Activated CD8-positive, alpha-beta T cell treated with anti-CD3 and anti-CD28 coated beads for 36 hours (primary cell): ENCODE results near the gene TYK2. TPM values are rescaled to one million over a fixed set of nuclear protein-coding genes. Genes with fewer than 3 reads are reported as not detected.

Source experiments
- ATAC-seq: fragments of 200-7000 bp; cut with Tn5 transposase; one replicate; pipeline ENCODE4 v1.10.0; 2021; ENCODE audit warnings: mild to moderate bottlenecking, moderate library complexity
- CTCF ChIA-PET: fragments of 350-600 bp; sonication (Branson Sonifier 250); formaldehyde crosslinking; loops from one replicate; lab custom pipeline; 2021; ENCODE audit warnings: antibody characterized with exemption; lab: Charles Lee
- POLR2A ChIA-PET: fragments of 350-600 bp; sonication (Branson Sonifier 250); formaldehyde crosslinking; loops from one replicate; lab custom pipeline; 2021; ENCODE audit warnings: antibody characterized with exemption; lab: Charles Lee
- DNase-seq: peaks from one replicate; pipeline ENCODE4 v3.0.0-alpha.2; 2020
- H3K27ac Mint-ChIP-seq: one replicate; pipeline ENCODE4 v1.8.0; 2021; ENCODE audit warnings: mild to moderate bottlenecking, mixed read lengths
- H3K27me3 Mint-ChIP-seq: one replicate; pipeline ENCODE4 v1.8.0; 2021; ENCODE audit warnings: mixed read lengths
- H3K36me3 Mint-ChIP-seq: one replicate; pipeline ENCODE4 v1.8.0; 2021; ENCODE audit warnings: low read depth, mixed read lengths
- H3K4me1 Mint-ChIP-seq: one replicate; pipeline ENCODE4 v1.8.0; 2021; ENCODE audit warnings: low read depth, mixed read lengths
- H3K4me3 Mint-ChIP-seq: one replicate; pipeline ENCODE4 v1.8.0; 2021; ENCODE audit warnings: mild to moderate bottlenecking, moderate library complexity, mixed read lengths
- H3K9me3 Mint-ChIP-seq: one replicate; pipeline ENCODE4 v1.8.0; 2021; ENCODE audit warnings: mixed read lengths
- intact Hi-C: fragments of 100-400 bp; cut with micrococcal nuclease; formaldehyde crosslinking; loops from one replicate; pipeline ENCODE4 v1.10.0; 2022
- total RNA-seq, 2 experiments: library from RNA; stranded (reverse); gene quantifications; one replicate each; pipeline ENCODE4 v1.2.3, GENCODE V29; 2021
- TF ChIP-seq, protein P1 (sequence below): fragments of 200-600 bp; IDR thresholded peaks from one replicate; pipeline ENCODE4 v1.8.0; 2022; ENCODE audit warnings: antibody characterized with exemption, mild to moderate bottlenecking

Gene TYK2
- total RNA-seq, 2 experiments from 2014 or later = 143 TPM

- Mint-ChIP-seq H3K4me1 (peaks cover 11% of the 10 kb centered on the region), H3K27ac (no peak overlapping the region), H3K36me3 (peaks cover 27% of the 10 kb centered on the region), H3K27me3 (no peaks in the 10 kb centered on the region), H3K9me3 (no peaks in the 10 kb centered on the region), H3K4me3 (no peak overlapping the region)
- CTCF ChIA-PET = interaction anchor here (0.6 to 17.3 kb wide), 15 partner anchors 8 to 461 kb away, joined by 3 to 286 read pairs (median 4); partner anchors contain the start of genes DNM2, ICAM1 and TYK2
- TF ChIP-seq, protein P1, sequence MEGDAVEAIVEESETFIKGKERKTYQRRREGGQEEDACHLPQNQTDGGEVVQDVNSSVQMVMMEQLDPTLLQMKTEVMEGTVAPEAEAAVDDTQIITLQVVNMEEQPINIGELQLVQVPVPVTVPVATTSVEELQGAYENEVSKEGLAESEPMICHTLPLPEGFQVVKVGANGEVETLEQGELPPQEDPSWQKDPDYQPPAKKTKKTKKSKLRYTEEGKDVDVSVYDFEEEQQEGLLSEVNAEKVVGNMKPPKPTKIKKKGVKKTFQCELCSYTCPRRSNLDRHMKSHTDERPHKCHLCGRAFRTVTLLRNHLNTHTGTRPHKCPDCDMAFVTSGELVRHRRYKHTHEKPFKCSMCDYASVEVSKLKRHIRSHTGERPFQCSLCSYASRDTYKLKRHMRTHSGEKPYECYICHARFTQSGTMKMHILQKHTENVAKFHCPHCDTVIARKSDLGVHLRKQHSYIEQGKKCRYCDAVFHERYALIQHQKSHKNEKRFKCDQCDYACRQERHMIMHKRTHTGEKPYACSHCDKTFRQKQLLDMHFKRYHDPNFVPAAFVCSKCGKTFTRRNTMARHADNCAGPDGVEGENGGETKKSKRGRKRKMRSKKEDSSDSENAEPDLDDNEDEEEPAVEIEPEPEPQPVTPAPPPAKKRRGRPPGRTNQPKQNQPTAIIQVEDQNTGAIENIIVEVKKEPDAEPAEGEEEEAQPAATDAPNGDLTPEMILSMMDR = no peak
- POLR2A ChIA-PET = interaction anchor here (0.8 to 2.0 kb wide), 3 partner anchors 9 to 131 kb away, joined by 3 to 6 read pairs (median 3); no protein-coding TSS in a partner anchor
- intact Hi-C loops = no loop called here
- ATAC-seq (no peak), DNase-seq (no peak)
These were observed 11.7 kb upstream of the TYK2 start for GRCh38 chr19:10392120-10392519.

GRCh38 chr19:10390652-10391286 is 10.4 kb upstream of the TYK2 start:
- CTCF ChIA-PET = interaction anchor here (0.6 to 17.3 kb wide), 18 partner anchors 9 to 155 kb away, joined by 3 to 286 read pairs (median 4); partner anchors contain the start of genes ICAM1, ICAM5 and TYK2
- DNase-seq = peak; percentile 81
- peak; percentile 37 for ATAC-seq
- TF ChIP-seq, protein P1 = peak; percentile 76
- Mint-ChIP-seq H3K27ac (peak overlapping the region; percentile 49), H3K27me3 (no peaks in the 10 kb centered on the region), H3K4me1 (peaks cover 16% of the 10 kb centered on the region), H3K9me3 (no peaks in the 10 kb centered on the region), H3K36me3 (peaks cover 18% of the 10 kb centered on the region), H3K4me3 (no peak overlapping the region)
- intact Hi-C loops = no loop called here
- POLR2A ChIA-PET = interaction anchor here (0.8 to 2.0 kb wide), 6 partner anchors 9 to 132 kb away, joined by 3 to 6 read pairs (median 4); partner anchors contain the start of gene ICAM1

DNA sequence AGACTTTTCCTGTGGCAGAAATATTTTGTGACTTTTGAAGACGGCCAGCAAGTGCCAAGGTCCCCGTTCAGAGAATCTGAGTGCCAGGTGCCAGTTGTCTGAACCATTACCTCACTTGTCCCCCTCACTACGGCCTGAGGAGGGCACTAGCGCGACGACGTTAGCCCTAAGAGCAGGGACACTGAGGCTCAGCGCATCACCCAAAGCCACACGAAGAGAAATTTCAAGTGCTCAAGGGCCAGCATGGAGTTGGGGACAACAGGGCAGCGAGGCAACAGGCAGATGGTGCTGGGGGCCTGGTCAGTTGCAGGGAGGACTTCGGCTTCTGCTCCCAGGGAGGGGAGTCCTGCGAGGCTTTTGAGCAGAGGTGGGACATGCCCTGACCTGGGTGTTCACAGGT is 9.5 kb upstream of the TYK2 start:
- H3K27me3 Mint-ChIP-seq = no peaks in the 10 kb centered on the region
- intact Hi-C loops = loop anchor here (1.0 to 10.0 kb wide), 3 partner anchors 55 to 455 kb away; partner anchors contain the start of genes ICAM3, OLFM2 and RAVER1
- ChIA-PET POLR2A (interaction anchor here (0.6 to 2.0 kb wide), 5 partner anchors 9 to 131 kb away, joined by 3 to 23 read pairs (median 7); partner anchors contain the start of genes CDC37, ICAM1 and TYK2), CTCF (interaction anchor here (1.2 to 17.3 kb wide), 21 partner anchors 8 to 130 kb away, joined by 3 to 286 read pairs (median 9); partner anchors contain the start of genes ICAM1, ICAM4, ICAM5 and RAVER1)
- TF ChIP-seq, protein P1 = no peak
- H3K36me3 Mint-ChIP-seq = peaks cover 12% of the 10 kb centered on the region
- H3K4me1 Mint-ChIP-seq = peaks cover 16% of the 10 kb centered on the region
- peak; percentile 62 for DNase-seq
- peak; percentile 35 for ATAC-seq
- peak overlapping the region; percentile 52 for H3K27ac Mint-ChIP-seq
- H3K9me3 Mint-ChIP-seq = no peaks in the 10 kb centered on the region
- H3K4me3 Mint-ChIP-seq = peak overlapping the region; percentile 8

DNA sequence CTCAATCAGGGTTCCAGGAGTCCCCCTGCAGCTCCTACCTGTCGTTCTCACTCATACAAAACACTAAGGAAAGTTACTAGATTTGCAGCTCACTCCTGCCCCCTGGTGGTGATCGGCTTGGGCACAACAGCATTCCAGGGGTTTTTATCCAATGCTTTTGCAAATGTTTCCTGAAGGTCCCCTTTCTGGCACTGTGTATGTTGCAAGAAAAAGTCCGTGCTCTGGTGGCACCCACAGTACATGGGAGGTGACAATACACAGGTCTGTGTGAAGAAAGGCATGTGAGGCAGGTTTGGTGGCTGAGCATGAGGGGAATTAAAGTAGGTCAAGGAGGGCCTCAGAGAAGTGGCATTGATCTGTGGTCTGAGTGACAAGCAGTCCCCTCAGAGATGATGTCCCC is 8.6 kb upstream of the TYK2 start:
- peaks cover 16% of the 10 kb centered on the region for H3K4me1 Mint-ChIP-seq
- H3K27ac Mint-ChIP-seq = no peak overlapping the region

More for the DNA sequence above, 8.6 kb upstream of the TYK2 start:
- POLR2A ChIA-PET = interaction anchor here (0.8 to 2.7 kb wide), 8 partner anchors 11 to 130 kb away, joined by 3 to 23 read pairs (median 6); partner anchors contain the start of genes CDC37, ICAM1 and ICAM5
- peak; percentile 89 for DNase-seq
- Mint-ChIP-seq H3K36me3 (peaks cover 10% of the 10 kb centered on the region), H3K4me3 (no peak overlapping the region), H3K27me3 (no peaks in the 10 kb centered on the region), H3K9me3 (no peaks in the 10 kb centered on the region)
- TF ChIP-seq, protein P1 = peak; percentile 99
- intact Hi-C loops = loop anchor here (1.0 to 10.0 kb wide), 3 partner anchors 54 to 454 kb away; partner anchors contain the start of genes ICAM3, OLFM2 and RAVER1
- ATAC-seq = peak; percentile 48
- CTCF ChIA-PET = interaction anchor here (0.6 to 17.3 kb wide), 45 partner anchors 8 to 456 kb away, joined by 3 to 286 read pairs (median 5); partner anchors contain the start of genes ICAM1, ICAM4, ICAM5 and RAVER1
